DOHH2 (cell line): ENCODE measurements around the gene GTF2A1.

ENCODE experiments used
- H3F3A ChIP-seq: fragments of 200-600 bp; sonication (generic), shearing (Covaris generic); 2 replicates; pipeline ENCODE4 v1.6.0; 2016; ENCODE audit warnings: antibody characterized with exemption, mild to moderate bottlenecking; ENCODE audit not compliant: control insufficient read depth, insufficient read depth
- H3K27ac ChIP-seq: fragments of 200-600 bp; sonication (generic); 2 replicates; pipeline ENCODE4 v1.5.1; 2014; ENCODE audit warnings: low read depth, mild to moderate bottlenecking, low read length, moderate library complexity
- H3K27me3 ChIP-seq: fragments of 200-600 bp; sonication (generic); 2 replicates; pipeline ENCODE4 v1.6.1; 2014; ENCODE audit warnings: mild to moderate bottlenecking, low read length, mixed read lengths; ENCODE audit not compliant: control insufficient read depth
- H3K36me3 ChIP-seq: fragments of 200-600 bp; sonication (generic); 2 replicates; pipeline ENCODE4 v1.6.1; 2014; ENCODE audit warnings: mild to moderate bottlenecking, low read length, moderate library complexity, mixed read lengths; ENCODE audit not compliant: control insufficient read depth
- H3K4me1 ChIP-seq: fragments of 200-600 bp; sonication (generic); 2 replicates; pipeline ENCODE4 v1.6.1; 2014; ENCODE audit warnings: mild to moderate bottlenecking, low read length, mixed read lengths; ENCODE audit not compliant: control insufficient read depth
- H3K4me2 ChIP-seq: fragments of 200-600 bp; sonication (generic); 2 replicates; pipeline ENCODE4 v1.6.0; 2014; ENCODE audit warnings: mild to moderate bottlenecking, low read length, moderate library complexity
- H3K4me3 ChIP-seq: fragments of 200-600 bp; sonication (generic); 2 replicates; pipeline ENCODE4 v1.5.1; 2014; ENCODE audit warnings: mild to moderate bottlenecking, low read length, mixed read lengths
- H3K79me2 ChIP-seq: fragments of 200-600 bp; sonication (generic); 2 replicates; pipeline ENCODE4 v1.6.1; 2014; ENCODE audit warnings: mild to moderate bottlenecking, low read length, mixed read lengths; ENCODE audit not compliant: control insufficient read depth
- H3K9me2 ChIP-seq: fragments of 200-600 bp; sonication (generic); replicated peaks from 2 replicates; pipeline ENCODE4 v1.6.1; 2014; ENCODE audit warnings: mild to moderate bottlenecking, low read length, mixed read lengths; ENCODE audit not compliant: control insufficient read depth
- H3K9me3 ChIP-seq: fragments of 200-600 bp; sonication (generic); 2 replicates; pipeline ENCODE4 v1.6.1; 2014; ENCODE audit warnings: antibody characterized with exemption, low read length, mixed read lengths; ENCODE audit not compliant: control insufficient read depth, insufficient read depth
- H4K20me1 ChIP-seq: fragments of 200-600 bp; sonication (generic); 2 replicates; pipeline ENCODE4 v1.6.0; 2014; ENCODE audit warnings: low read depth, mild to moderate bottlenecking, antibody characterized with exemption, low read length, moderate library complexity; ENCODE audit not compliant: control insufficient read depth, insufficient read depth
- EZH2phosphoT487 ChIP-seq: fragments of 200-600 bp; sonication (generic); IDR thresholded peaks from 2 replicates; pipeline ENCODE4 v1.6.1; 2017; ENCODE audit warnings: borderline replicate concordance, mild to moderate bottlenecking, antibody characterized with exemption, low read length, moderate library complexity, mixed read lengths
- TF ChIP-seq, protein P1 (sequence below): fragments of 200-600 bp; sonication (generic); IDR thresholded peaks from one replicate; pipeline ENCODE4 v1.5.1; 2014; ENCODE audit warnings: antibody characterized with exemption, mild to moderate bottlenecking, low read depth, low read length; ENCODE audit not compliant: poor library complexity, severe bottlenecking

GTF2A1 gene

DNA sequence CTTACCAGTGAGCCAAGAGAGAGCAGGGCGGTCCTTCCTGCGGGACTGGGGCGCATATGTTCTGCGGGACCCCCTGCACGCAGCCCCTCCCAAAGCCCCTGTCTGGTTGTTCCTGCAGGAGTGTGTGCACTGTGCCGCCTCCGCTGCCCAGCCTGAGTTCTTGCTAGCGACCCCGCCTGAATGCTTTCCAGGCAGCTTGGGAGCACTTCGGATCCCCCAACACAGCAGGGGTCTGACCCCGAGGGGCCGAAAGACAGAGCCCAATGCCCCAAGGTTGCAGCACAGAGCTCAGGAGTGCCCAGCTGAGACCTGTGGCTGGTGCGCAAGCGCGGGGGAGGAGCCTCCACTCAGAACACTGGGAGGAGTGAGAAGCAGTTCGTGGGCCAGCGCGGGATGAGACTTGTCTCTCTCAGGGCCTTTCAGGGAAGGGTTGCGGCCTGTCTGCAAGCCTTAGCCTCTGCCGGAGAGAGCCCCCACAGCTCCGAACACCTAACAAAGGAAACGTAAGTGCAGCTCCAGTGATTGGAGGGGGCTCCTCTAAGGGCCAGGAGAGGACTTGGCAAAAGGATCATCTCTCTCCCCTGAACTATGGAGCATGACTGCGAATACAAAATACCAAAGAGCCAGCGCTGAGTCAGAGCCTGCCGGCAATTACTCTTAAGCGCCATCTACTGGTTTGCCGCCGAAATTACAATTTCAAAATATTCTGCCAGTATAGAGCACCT is 50.5 kb downstream of the GTF2A1 start:
- Histone ChIP-seq H4K20me1 (no peaks in the 10 kb centered on the region), H3K36me3 (no peaks in the 10 kb centered on the region; the same call in 1 of the 2 replicates), H3K4me3 (peak overlapping the region; percentile 76), H3K9me3 (no peaks in the 10 kb centered on the region), H3K79me2 (no peaks in the 10 kb centered on the region), H3K9me2 (no peaks in the 10 kb centered on the region), H3K27me3 (no peaks in the 10 kb centered on the region), H3K4me1 (peaks cover 59% of the 10 kb centered on the region), H3K4me2 (peak overlapping the region; percentile 80), H3F3A (peaks cover 20% of the 10 kb centered on the region), H3K27ac (peak overlapping the region; percentile 67)
- TF ChIP-seq EZH2phosphoT487 = no peak
- TF ChIP-seq, protein P1, sequence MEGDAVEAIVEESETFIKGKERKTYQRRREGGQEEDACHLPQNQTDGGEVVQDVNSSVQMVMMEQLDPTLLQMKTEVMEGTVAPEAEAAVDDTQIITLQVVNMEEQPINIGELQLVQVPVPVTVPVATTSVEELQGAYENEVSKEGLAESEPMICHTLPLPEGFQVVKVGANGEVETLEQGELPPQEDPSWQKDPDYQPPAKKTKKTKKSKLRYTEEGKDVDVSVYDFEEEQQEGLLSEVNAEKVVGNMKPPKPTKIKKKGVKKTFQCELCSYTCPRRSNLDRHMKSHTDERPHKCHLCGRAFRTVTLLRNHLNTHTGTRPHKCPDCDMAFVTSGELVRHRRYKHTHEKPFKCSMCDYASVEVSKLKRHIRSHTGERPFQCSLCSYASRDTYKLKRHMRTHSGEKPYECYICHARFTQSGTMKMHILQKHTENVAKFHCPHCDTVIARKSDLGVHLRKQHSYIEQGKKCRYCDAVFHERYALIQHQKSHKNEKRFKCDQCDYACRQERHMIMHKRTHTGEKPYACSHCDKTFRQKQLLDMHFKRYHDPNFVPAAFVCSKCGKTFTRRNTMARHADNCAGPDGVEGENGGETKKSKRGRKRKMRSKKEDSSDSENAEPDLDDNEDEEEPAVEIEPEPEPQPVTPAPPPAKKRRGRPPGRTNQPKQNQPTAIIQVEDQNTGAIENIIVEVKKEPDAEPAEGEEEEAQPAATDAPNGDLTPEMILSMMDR = peak; percentile 91

DNA sequence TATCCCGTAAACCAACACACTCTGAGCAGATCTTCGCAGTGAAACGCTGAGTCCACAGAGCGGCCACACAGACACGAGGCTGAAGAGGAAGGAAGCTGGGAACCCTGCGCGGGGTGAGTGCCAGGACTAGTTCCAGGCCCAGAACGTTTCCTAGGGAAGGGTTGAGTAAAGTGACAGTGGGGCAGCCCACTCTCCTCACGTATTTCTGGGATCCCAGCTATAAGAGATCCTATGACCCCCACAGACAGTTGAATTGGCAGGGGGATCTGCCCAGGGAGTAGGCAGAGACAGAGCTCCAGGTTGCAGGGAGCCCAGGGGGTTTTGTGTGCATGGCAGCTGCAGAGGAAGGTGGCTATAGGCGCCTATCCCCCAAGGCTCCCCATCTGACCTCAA is 51.1 kb downstream of the GTF2A1 start:
- Histone ChIP-seq H3K4me2 (peak overlapping the region; percentile 80), H4K20me1 (no peaks in the 10 kb centered on the region), H3K79me2 (no peaks in the 10 kb centered on the region), H3K9me2 (no peaks in the 10 kb centered on the region), H3K27ac (no peak overlapping the region; the same call in 1 of the 2 replicates), H3K36me3 (no peaks in the 10 kb centered on the region), H3K4me3 (peak overlapping the region; percentile 76), H3K4me1 (peaks cover 53% of the 10 kb centered on the region), H3K9me3 (no peaks in the 10 kb centered on the region), H3K27me3 (no peaks in the 10 kb centered on the region), H3F3A (peaks cover 16% of the 10 kb centered on the region)
- TF ChIP-seq, protein P1 = no peak
- TF ChIP-seq EZH2phosphoT487 = no peak

DNA sequence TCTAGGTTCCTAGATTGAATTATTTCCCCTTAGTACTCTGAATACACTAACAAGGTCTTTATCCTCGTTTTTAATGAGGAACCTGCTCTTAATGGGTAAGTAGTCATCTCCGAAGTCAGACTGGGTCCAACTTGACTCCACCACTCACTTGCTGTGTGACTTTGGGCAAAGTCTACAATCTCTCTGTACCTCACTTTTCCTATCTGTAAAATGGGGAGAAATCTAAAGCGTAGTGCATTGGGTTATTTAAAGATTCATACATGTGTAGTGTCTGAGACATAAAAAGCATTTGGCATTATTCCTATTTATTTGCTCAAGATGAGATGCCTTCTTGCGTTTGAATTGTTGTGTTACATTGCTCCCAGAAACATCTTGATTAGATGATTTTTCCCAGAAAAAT is 51.5 kb downstream of the GTF2A1 start:
- TF ChIP-seq, protein P1 = no peak
- Histone ChIP-seq H3K9me2 (no peaks in the 10 kb centered on the region), H3K4me1 (peaks cover 51% of the 10 kb centered on the region), H3K79me2 (no peaks in the 10 kb centered on the region), H3K27ac (no peak overlapping the region), H3K4me3 (peak overlapping the region; percentile 76), H3F3A (peaks cover 16% of the 10 kb centered on the region), H3K9me3 (no peaks in the 10 kb centered on the region), H3K36me3 (no peaks in the 10 kb centered on the region), H3K27me3 (no peaks in the 10 kb centered on the region), H4K20me1 (no peaks in the 10 kb centered on the region), H3K4me2 (peak overlapping the region; percentile 80)
